HepG2 (cell line): ENCODE measurements around the gene IFNA7. TPM values are rescaled to one million over a fixed set of nuclear protein-coding genes. Genes with fewer than 3 reads are reported as not detected.
"Not testable (repeated sequence)": the region's sequence is repeated elsewhere in the genome, so short reads cannot be mapped to it uniquely, and the experiment has no call there.

ENCODE experiments used
- ATAC-seq: fragments of 200-7000 bp; cut with Tn5 transposase; 3 replicates; pipeline ENCODE4 v1.9.1; 2020; ENCODE audit warnings: mild to moderate bottlenecking, moderate library complexity
- BruUV-seq: library from RNA; stranded (reverse); fragments of 400-500 nt; replicated peaks from 2 replicates; lab custom pipeline; 2021; lab: Mats Ljungman, UMichigan
- CTCF ChIA-PET: fragments of 300-600 bp; formaldehyde crosslinking; extraction: SDS; loops from one replicate; lab custom pipeline; 2021; ENCODE audit warnings: low total read pairs, inconsistent platforms, low intra/inter-chr PET ratio; lab: Yijun Ruan, JAX
- POLR2A ChIA-PET: fragments of 350-600 bp; sonication (Branson Sonifier 250); formaldehyde crosslinking; loops from one replicate; lab custom pipeline; 2020; ENCODE audit warnings: antibody characterized with exemption, inconsistent platforms; lab: Yijun Ruan, JAX
- DNase-seq: peaks from one replicate; pipeline ENCODE4 v3.0.0-alpha.2; 2015; ENCODE audit warnings: low spot score
- FAIRE-seq: peaks from 3 replicates; lab custom pipeline; 2011; peaks lifted over from hg19 to GRCh38; lab: Jason Lieb, UNC
- H2AFZ ChIP-seq: one replicate; pipeline ENCODE4 v1.6.1; 2011; ENCODE audit warnings: low read length, inconsistent platforms
- H3K27ac ChIP-seq: fragments of 300-600 bp; 3 replicates; pipeline ENCODE4 v1.8.0; 2011; ENCODE audit warnings: mixed run types, mild to moderate bottlenecking, mixed read lengths, low read length, inconsistent platforms; ENCODE audit not compliant: insufficient read depth; ENCODE audit errors: extremely low read length
- H3K27me3 ChIP-seq, 2 experiments: fragments of 200-600 bp in 1 of 2; 2 replicates in 1 of 2; 3 replicates in 1 of 2; pipeline versions ENCODE4 v1.6.0 to v1.8.0; 2011; ENCODE audit warnings: low read length in 2 of 2, mild to moderate bottlenecking in 2 of 2, moderate library complexity in 2 of 2, inconsistent platforms in 1 of 2; ENCODE audit not compliant: insufficient read depth in 2 of 2, control insufficient read depth in 1 of 2
- H3K36me3 ChIP-seq, 2 experiments: fragments of 200-600 bp in 1 of 2; replicated peaks in 1 of 2; 2 replicates in 1 of 2; 3 replicates in 1 of 2; pipeline versions ENCODE4 v1.5.1 to v1.8.0; 2011; ENCODE audit warnings: low read length in 2 of 2, inconsistent platforms in 1 of 2; ENCODE audit not compliant: insufficient read depth in 2 of 2, control insufficient read depth in 1 of 2
- H3K4me1 ChIP-seq: 2 replicates; pipeline ENCODE4 v1.5.1; 2012; ENCODE audit warnings: low read length, inconsistent platforms; ENCODE audit not compliant: insufficient read depth
- H3K4me2 ChIP-seq: 2 replicates; pipeline ENCODE4 v1.6.0; 2011; ENCODE audit warnings: low read depth, low read length, inconsistent platforms
- H3K4me3 ChIP-seq, 3 experiments: fragments of 200-600 bp in 1 of 3; sonication (generic), shearing (Covaris generic) in 1 of 3; replicated peaks in 1 of 3; 2 replicates each; pipeline ENCODE4 v1.5.1; 2011 to 2016; ENCODE audit warnings: low read length in 3 of 3, inconsistent platforms in 2 of 3, low read depth in 2 of 3, mild to moderate bottlenecking in 2 of 3, control low read depth in 1 of 3, mixed read lengths in 1 of 3; ENCODE audit not compliant: insufficient read depth in 1 of 3
- H3K79me2 ChIP-seq: one replicate; pipeline ENCODE4 v1.6.1; 2011; ENCODE audit warnings: low read length, inconsistent platforms; ENCODE audit not compliant: insufficient read depth
- H3K9ac ChIP-seq: 2 replicates; pipeline ENCODE4 v1.6.0; 2011; ENCODE audit warnings: mild to moderate bottlenecking, low read depth, low read length, inconsistent platforms; ENCODE audit not compliant: insufficient read depth
- H3K9me3 ChIP-seq: 2 replicates; pipeline ENCODE4 v1.5.1; 2012; ENCODE audit warnings: mild to moderate bottlenecking, low read length
- H4K20me1 ChIP-seq: 2 replicates; pipeline ENCODE4 v1.6.0; 2011; ENCODE audit warnings: inconsistent platforms, mild to moderate bottlenecking, low read length, moderate library complexity; ENCODE audit not compliant: insufficient read depth
- EP300 ChIP-seq, 3 experiments: sonication (generic) in 1 of 3; formaldehyde crosslinking in 1 of 3; IDR thresholded peaks; 2 replicates each; pipeline versions ENCODE4 v1.5.1 to v1.6.1; 2011 to 2020; ENCODE audit warnings: low read depth in 2 of 3, low read length in 2 of 3, borderline replicate concordance in 1 of 3, improper control_type of control experiment in 1 of 3, mild to moderate bottlenecking in 1 of 3, missing genetic modification reagents in 1 of 3, moderate library complexity in 1 of 3
- XRCC5 ChIP-seq: fragments of 200-400 bp; formaldehyde crosslinking; optimal IDR thresholded peaks from 2 replicates; pipeline ENCODE3; 2017; ENCODE audit warnings: mild to moderate bottlenecking, low read length
- WGBS: methylation state at CpG from one replicate; pipeline ENCODE4 v1.1.6; 2017; ENCODE audit warnings: low lambda C conversion rate; 5-methylcytosine and 5-hydroxymethylcytosine counted together
- in situ Hi-C: cut with HindIII; loops from 2 replicates; pipeline ENCODE4 v1.10.0; 2017; ENCODE audit warnings: low pct_unique_long_range_greater_than_20kb; ENCODE audit not compliant: extremely low pct_ligation_motif_present
- intact Hi-C: fragments of 100-400 bp; cut with micrococcal nuclease; formaldehyde crosslinking; loops from one replicate; pipeline ENCODE4 v1.10.0; 2022; ENCODE audit not compliant: unreplicated experiment
- polyA plus RNA-seq, 8 experiments: library from polyadenylated mRNA; depleted of rRNA in 3 of 8; stranded (reverse) in 7 of 8; unstranded in 1 of 8; fragments of >200 nt; fragmentation: Illumina TruSeq in 4 of 8; extraction: Trizol in 4 of 8; gene quantifications; 2 replicates each; pipeline versions ENCODE4 v1.2.1 to v1.2.3, GENCODE V29; 2011 to 2016; ENCODE audit warnings: low read depth in 4 of 8, missing spikeins in 1 of 8, mixed read lengths in 1 of 8; ENCODE audit not compliant: insufficient read depth in 1 of 8
- total RNA-seq, 5 experiments: library from RNA; depleted of rRNA; stranded (reverse); fragments of >200 nt; fragmentation: Illumina TruSeq; extraction: Trizol; gene quantifications; 2 replicates each; pipeline ENCODE4 v1.2.3, GENCODE V29; 2016; ENCODE audit warnings: low read depth in 1 of 5
- TF ChIP-seq, protein P1 (sequence below): sonication (generic); formaldehyde crosslinking; IDR thresholded peaks from 2 replicates; pipeline ENCODE4 v1.5.0; 2020; ENCODE audit warnings: mild to moderate bottlenecking, missing genetic modification reagents, borderline replicate concordance

The IFNA7 gene
- total and polyA plus RNA-seq, 2 of the 13 experiments (the other 11 are each of a cell fraction or from before 2014, with no cell fraction given): not detected

DNA sequence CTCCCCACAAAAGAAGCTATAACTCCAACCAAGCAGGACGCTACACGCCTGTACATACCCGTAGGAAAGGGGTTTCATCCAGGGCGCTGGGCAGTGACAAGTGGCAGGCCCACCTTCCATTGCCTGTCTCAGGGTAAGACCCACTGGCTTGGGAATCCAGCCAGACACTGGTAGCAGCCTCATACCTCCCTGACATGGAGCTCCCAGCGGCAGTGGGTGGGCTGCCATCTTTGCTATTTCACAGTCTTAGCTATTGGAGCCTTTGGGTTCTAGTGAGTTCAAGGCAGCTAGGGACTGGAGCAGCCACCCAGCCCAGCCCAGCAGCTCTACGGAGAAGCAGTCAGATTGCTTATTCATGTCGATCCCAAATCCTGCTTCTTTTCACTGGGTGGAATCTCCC lies 8.3 kb upstream of the IFNA7 start (continued):
- TF ChIP-seq, protein P1, sequence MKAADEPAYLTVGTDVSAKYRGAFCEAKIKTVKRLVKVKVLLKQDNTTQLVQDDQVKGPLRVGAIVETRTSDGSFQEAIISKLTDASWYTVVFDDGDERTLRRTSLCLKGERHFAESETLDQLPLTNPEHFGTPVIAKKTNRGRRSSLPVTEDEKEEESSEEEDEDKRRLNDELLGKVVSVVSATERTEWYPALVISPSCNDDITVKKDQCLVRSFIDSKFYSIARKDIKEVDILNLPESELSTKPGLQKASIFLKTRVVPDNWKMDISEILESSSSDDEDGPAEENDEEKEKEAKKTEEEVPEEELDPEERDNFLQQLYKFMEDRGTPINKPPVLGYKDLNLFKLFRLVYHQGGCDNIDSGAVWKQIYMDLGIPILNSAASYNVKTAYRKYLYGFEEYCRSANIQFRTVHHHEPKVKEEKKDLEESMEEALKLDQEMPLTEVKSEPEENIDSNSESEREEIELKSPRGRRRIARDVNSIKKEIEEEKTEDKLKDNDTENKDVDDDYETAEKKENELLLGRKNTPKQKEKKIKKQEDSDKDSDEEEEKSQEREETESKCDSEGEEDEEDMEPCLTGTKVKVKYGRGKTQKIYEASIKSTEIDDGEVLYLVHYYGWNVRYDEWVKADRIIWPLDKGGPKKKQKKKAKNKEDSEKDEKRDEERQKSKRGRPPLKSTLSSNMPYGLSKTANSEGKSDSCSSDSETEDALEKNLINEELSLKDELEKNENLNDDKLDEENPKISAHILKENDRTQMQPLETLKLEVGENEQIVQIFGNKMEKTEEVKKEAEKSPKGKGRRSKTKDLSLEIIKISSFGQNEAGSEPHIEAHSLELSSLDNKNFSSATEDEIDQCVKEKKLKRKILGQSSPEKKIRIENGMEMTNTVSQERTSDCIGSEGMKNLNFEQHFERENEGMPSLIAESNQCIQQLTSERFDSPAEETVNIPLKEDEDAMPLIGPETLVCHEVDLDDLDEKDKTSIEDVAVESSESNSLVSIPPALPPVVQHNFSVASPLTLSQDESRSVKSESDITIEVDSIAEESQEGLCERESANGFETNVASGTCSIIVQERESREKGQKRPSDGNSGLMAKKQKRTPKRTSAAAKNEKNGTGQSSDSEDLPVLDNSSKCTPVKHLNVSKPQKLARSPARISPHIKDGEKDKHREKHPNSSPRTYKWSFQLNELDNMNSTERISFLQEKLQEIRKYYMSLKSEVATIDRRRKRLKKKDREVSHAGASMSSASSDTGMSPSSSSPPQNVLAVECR (CRISPR knock-in tag): no peak
- TF ChIP-seq EP300 (IDR thresholded peaks at IDR 0.05; ENCODE audit: low read depth in 2 of 2, low read length in 2 of 2): no peak
- TF ChIP-seq EP300 (CRISPR knock-in tag; IDR thresholded peaks at IDR 0.05; ENCODE audit: borderline replicate concordance): no peak
- no peak for TF ChIP-seq XRCC5

DNA sequence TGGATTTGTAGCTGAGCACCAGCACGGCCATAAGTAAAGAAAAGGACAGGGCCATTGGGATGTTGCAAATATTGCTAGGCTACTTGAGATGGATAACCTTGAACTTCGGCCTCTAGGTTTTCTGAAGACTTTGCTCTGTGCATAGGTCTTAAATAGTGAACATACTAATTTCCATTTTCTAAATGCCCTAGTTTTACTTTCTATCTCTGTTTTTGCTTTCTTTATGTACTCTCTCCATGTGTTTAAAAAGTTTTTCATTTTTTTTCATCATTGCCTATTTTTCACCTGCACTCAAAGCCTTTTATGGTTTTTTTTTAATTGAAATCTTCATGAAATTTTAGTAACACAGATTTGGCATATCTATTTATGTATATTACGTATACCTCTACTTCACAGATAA lies 5.0 kb upstream of the IFNA7 start, which contains the start of gene IFNA10:
IFNA10 (minus strand) TSS at position 101 of the 400 bp plus-strand sequence; CDS start at position 55, 46 bp downstream.
- DNase-seq, intact Hi-C loops, H3K27me3 ChIP-seq, in situ Hi-C loops, H2AFZ ChIP-seq, CTCF ChIA-PET, FAIRE-seq, BruUV-seq, H3K9ac ChIP-seq, POLR2A ChIA-PET, H3K27ac ChIP-seq, H3K4me1 ChIP-seq, H3K79me2 ChIP-seq, H3K9me3 ChIP-seq, ATAC-seq, H3K36me3 ChIP-seq, H3K4me2 ChIP-seq, H4K20me1 ChIP-seq, H3K4me3 ChIP-seq: not testable (repeated sequence)
- whole genome bisulfite sequencing: 11% methylated on average over 3 of the region's 3 CpGs
